GDM1 (cell line): ENCODE results near the gene CDH5.
A peak's percentile ranks its signal among the peaks of the same experiment; 100 is the strongest.

ENCODE experiments used
- DNase-seq: peaks from one replicate; lab custom pipeline; 2025; lab: John Stamatoyannopoulos, UW

Gene CDH5

DNA sequence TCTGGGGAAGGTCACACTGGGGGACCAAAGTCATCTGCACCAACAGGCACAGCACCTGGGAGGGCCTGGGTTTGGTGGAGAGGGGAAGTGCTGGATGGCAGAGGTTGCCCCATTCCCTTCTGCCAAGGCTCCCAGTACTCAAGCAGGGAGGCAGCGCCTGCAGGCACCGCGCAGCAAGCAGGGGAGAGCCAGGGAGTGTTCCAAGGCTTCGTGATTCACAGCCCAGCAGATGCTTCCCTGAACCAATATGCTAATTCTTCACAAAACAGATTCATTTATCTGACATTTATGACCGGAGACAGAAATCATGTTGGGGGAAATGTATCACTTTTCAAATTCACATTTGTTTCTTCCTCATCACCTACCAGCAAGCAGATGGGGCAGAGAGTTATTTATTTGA lies 13.4 kb upstream of the CDH5 start:
- no peak for DNase-seq

DNA sequence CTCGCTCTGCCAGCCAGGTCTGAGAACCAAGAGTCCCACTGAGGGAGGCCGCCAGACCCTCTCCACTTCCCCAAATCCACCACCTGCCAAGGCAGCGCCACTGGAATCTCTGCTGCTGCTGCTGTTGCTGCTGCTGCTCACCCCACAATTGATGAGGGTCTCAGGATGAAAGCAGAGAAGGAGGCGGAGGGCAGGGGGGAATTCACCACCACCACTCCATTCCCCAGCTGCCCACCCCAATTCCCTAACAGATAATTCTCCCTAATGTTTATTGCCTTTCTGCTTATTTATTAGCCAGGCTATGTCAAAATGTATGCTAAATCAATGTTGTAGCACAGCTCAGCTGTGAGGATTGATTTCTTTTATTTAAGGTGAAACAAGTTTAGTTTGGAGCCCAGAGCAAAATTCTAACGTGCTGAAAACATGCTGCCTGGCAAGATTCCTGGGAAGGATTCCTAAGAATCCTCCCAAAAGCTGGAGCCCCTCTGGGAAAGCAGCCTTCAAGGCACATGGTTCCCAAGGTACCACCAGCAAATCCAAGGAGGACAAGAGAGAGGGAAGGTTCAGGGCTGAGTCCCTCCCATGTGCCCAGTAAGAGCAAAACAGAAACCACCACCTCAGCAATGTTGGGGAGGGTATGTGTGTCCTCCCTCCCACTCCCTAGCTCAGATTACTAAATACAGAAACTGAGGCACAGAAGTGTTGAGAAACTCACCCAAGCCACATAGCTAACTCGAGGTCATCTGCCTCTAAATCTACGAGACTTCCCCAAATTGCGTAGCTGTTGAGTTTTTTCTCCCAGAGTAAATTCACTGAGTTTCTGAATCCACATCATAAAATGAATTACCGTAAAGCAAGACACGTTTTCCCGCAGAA lies 12.2 kb upstream of the CDH5 start:
- DNase-seq: no peak

GRCh38 chr16:66355526-66355925 lies 11.0 kb upstream of the CDH5 start:
- no peak for DNase-seq

GRCh38 chr16:66357523-66357928 lies 9.0 kb upstream of the CDH5 start:
- peak; percentile 2 for DNase-seq

GRCh38 chr16:66358231-66358630 lies 8.3 kb upstream of the CDH5 start:
- DNase-seq: no peak

DNA sequence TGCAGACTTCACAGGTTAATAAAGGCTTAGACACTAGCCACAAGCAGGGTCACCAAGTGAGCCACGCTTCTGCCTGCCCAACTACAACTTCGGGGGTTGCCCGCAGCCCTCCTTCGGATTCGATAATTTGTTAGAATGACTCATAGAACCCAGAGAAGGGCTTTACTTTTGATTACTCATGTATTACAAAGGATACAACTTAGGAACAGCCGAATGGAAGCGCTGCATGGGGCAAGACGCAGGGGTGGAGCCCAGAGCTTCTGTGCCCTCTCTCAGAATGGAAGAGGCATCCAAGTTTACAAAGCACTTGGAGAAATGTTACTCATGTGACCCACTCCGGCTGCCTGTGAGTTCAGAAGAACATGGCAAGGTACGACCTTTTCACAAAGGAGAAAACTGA lies 7.5 kb upstream of the CDH5 start:
- no peak for DNase-seq

DNA sequence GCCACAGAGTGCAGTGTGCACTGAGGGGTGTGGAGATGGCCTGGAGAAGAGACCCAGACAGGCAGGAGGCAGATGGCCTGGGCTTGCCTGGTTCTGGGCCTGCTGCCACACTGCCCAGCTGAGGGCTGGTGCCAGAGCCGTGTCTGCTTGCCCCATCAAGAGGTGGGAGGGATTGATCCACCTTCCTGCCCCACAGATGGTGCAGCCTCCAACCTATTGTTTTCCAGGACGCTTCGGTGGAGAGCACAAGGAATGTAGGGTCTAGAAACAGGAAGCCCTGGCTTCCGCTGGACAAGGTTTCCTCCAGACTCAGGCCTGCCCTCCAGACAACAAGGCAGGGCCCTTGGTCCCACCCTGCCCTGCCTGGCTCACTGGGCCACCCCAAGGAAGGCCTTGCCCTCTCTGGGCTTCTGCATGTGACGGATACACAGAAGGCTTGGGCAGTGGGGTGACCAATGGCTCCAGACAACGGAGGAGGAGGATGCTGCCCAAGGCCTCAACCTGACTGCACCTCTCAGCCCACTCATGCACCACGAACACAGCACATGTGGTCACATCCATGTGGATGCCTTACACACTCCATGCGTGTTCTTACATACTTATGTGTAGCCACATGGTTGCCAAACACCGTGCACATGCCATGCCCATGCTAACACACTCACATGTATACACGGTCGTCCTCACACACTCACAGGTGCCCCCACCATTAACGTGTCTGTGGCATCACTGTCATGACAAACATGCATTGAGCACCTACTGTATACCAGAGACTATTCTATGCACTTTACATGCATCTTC lies 6.5 kb upstream of the CDH5 start:
- no peak for DNase-seq

DNA sequence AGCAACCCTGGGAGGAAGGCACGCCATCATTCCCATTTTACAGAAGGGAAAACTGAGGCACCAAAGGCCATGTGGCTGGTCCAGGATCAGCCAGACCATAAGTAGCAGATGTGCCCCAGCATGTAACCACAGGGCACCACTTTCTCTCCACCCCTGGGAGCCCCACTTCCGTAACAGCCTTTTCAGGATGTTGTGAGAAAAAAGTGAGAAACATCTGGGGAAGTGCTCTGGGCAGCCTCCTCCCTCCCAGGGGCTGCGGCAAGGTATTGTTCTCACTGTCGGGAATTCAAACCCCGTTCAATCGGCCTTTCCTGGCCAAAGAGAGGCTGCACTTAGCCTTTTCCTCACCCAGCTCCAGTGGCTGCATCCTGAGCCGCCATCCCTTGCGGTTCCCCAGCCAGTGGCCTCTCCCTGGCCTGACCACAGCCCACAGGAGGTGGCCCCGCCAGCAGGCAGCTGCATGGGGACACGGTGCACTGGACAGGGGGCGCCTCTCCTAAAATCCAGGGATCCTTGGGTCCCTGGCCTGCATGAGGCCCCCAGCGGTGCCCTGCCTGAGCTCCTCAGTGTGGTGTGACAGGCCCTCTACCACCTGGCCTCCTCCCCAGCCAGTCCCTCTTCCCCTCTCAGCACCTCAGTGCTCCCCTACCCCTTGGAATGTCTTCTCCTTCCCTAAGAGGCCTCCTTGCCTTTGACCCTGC lies 5.7 kb upstream of the CDH5 start:
- peak; percentile 4 for DNase-seq

GRCh38 chr16:66361604-66362135 lies 4.8 kb upstream of the CDH5 start:
- DNase-seq: peak; percentile 1

- DNase-seq: no peak
Observed at GRCh38 chr16:66363211-66363777, 3.2 kb upstream of the CDH5 start.

GRCh38 chr16:66364117-66364958 lies 2.2 kb upstream of the CDH5 start:
- DNase-seq: no peak

GRCh38 chr16:66364959-66365306 lies 1.6 kb upstream of the CDH5 start:
- no peak for DNase-seq

DNA sequence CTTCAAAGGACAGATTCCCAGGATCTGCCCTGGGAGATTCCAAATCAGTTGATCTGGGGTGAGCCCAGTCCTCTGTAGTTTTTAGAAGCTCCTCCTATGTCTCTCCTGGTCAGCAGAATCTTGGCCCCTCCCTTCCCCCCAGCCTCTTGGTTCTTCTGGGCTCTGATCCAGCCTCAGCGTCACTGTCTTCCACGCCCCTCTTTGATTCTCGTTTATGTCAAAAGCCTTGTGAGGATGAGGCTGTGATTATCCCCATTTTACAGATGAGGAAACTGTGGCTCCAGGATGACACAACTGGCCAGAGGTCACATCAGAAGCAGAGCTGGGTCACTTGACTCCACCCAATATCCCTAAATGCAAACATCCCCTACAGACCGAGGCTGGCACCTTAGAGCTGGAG lies 840 bp upstream of the CDH5 start:
- no peak for DNase-seq

- DNase-seq: no peak
Observed at GRCh38 chr16:66367968-66368891, 1.7 kb downstream of the CDH5 start.

GRCh38 chr16:66369055-66369592 lies 2.6 kb downstream of the CDH5 start:
- DNase-seq: peak; percentile 7

GRCh38 chr16:66370786-66371684 lies 4.5 kb downstream of the CDH5 start:
- DNase-seq: no peak

- DNase-seq: no peak
Observed at GRCh38 chr16:66372078-66372897, 5.8 kb downstream of the CDH5 start.

GRCh38 chr16:66372898-66373155 lies 6.3 kb downstream of the CDH5 start:
- no peak for DNase-seq
